Gastroesophageal sphincter (tissue), 4 donors: Measurements from ENCODE around the gene PDE10A. TPM values are rescaled to one million over a fixed set of nuclear protein-coding genes. Genes with fewer than 3 reads are reported as not detected.

Source experiments
- ATAC-seq: fragments of 150-250 bp; one replicate; pipeline ENCODE4 v1.9.1; 2016; ENCODE audit warnings: mild to moderate bottlenecking, moderate library complexity
- H3K27ac ChIP-seq, 4 donors: fragments of 200-600 bp; sonication (generic) in 3 of 4; 1 replicate in 3 of 4; 2 replicates in 1 of 4; pipeline ENCODE4 v1.5.1; 2016 to 2019
- H3K27me3 ChIP-seq: fragments of 200-600 bp; sonication (generic); one replicate; pipeline ENCODE4 v1.5.1; 2019
- H3K36me3 ChIP-seq, 2 donors: fragments of 200-600 bp; sonication (generic); one replicate each; pipeline ENCODE4 v1.5.1; 2019; ENCODE audit warnings: control low read depth in 1 of 2
- H3K4me1 ChIP-seq, 3 donors: fragments of 200-600 bp; sonication (generic); 1 replicate in 2 of 3; 2 replicates in 1 of 3; pipeline ENCODE4 v1.5.1; 2016 to 2019; ENCODE audit warnings: control low read depth in 2 of 3
- H3K4me3 ChIP-seq, 2 donors: fragments of 200-600 bp; sonication (generic); one replicate each; pipeline ENCODE4 v1.5.1; 2019; ENCODE audit warnings: mild to moderate bottlenecking in 1 of 2, moderate library complexity in 1 of 2
- H3K9me3 ChIP-seq, 3 donors: fragments of 200-600 bp; sonication (generic); one replicate each; pipeline ENCODE4 v1.5.1; 2017 to 2019; ENCODE audit warnings: control low read depth in 2 of 3
- CTCF ChIP-seq, 4 experiments: fragments of 200-600 bp in 2 of 4; fragments of 450-650 bp in 2 of 4; sonication (generic) in 1 of 4; IDR thresholded peaks; one replicate each; pipeline ENCODE4 v1.5.1; 2017 to 2019; ENCODE audit warnings: antibody characterized with exemption in 4 of 4, mild to moderate bottlenecking in 2 of 4, moderate library complexity in 2 of 4
- EP300 ChIP-seq: sonication (generic); formaldehyde crosslinking; IDR thresholded peaks from one replicate; pipeline ENCODE4 v1.6.1; 2017; ENCODE audit warnings: antibody characterized with exemption, mild to moderate bottlenecking
- POLR2A ChIP-seq, 2 donors: fragments of 450-650 bp; IDR thresholded peaks; one replicate each; pipeline ENCODE4 v1.6.1; 2017; ENCODE audit warnings: antibody characterized with exemption in 2 of 2, mild to moderate bottlenecking in 2 of 2, moderate library complexity in 1 of 2
- POLR2AphosphoS5 ChIP-seq: sonication (generic); formaldehyde crosslinking; IDR thresholded peaks from one replicate; pipeline ENCODE4 v1.6.1; 2017; ENCODE audit warnings: antibody characterized with exemption
- WGBS, 2 donors: methylation state at CpG; one replicate each; pipeline ENCODE4 v1.1.5; 2018; ENCODE audit warnings: low coverage in 1 of 2; 5-methylcytosine and 5-hydroxymethylcytosine counted together
- total RNA-seq, 4 donors: library from RNA; depleted of rRNA; stranded (reverse); fragments of >200 nt; gene quantifications; one replicate each; pipeline ENCODE4 v1.1.0, GENCODE V29; 2016

The PDE10A gene
- total RNA-seq, 4 donors from 2014 or later, result 2.5 to 12.1 (median 4.0) TPM

- WGBS, 2 donors, result 94% methylated on average over 6 of the region's 8 CpGs; no CpG with 5 or more reads in 1 of the 2 donors
- Histone ChIP-seq H3K27me3 (peaks cover 44% of the 10 kb centered on the region), H3K4me1 (peaks cover 0 to 24% (median 14%) of the 10 kb centered on the region in 3 donors), H3K36me3 (no peaks in the 10 kb centered on the region), H3K4me3 (no peak overlapping the region), H3K9me3 (no peaks in the 10 kb centered on the region), H3K27ac (no peak overlapping the region)
- TF ChIP-seq EP300 (no peak), CTCF (IDR thresholded peaks at IDR 0.05) (no peak), POLR2AphosphoS5 (no peak), POLR2A (IDR thresholded peaks at IDR 0.05) (no peak)
- no peak for ATAC-seq
These were observed 6.3 kb downstream of the PDE10A start for GRCh38 chr6:165656581-165657324.

GRCh38 chr6:165655191-165655590 lies 7.8 kb downstream of the PDE10A start:
- Histone ChIP-seq H3K4me1 (peaks cover 0 to 8% (median 0%) of the 10 kb centered on the region in 3 donors), H3K27me3 (peaks cover 29% of the 10 kb centered on the region), H3K36me3 (no peaks in the 10 kb centered on the region), H3K4me3 (no peak overlapping the region), H3K9me3 (no peaks in the 10 kb centered on the region), H3K27ac (no peak overlapping the region)
- no peak for ATAC-seq
- TF ChIP-seq POLR2AphosphoS5 (no peak), EP300 (no peak), POLR2A (IDR thresholded peaks at IDR 0.05) (no peak), CTCF (IDR thresholded peaks at IDR 0.05) (no peak)
- WGBS, 2 donors, result 94% methylated on average over 11 of the region's 11 CpGs

- Histone ChIP-seq H3K9me3 (no peaks in the 10 kb centered on the region), H3K36me3 (no peaks in the 10 kb centered on the region), H3K4me1 (no peaks in the 10 kb centered on the region), H3K27me3 (peaks cover 18% of the 10 kb centered on the region), H3K4me3 (no peak overlapping the region), H3K27ac (no peak overlapping the region)
- 88 to 92% methylated on average over 5 to 7 of the region's 9 CpGs for WGBS, 2 donors
- TF ChIP-seq POLR2A (IDR thresholded peaks at IDR 0.05) (no peak), EP300 (no peak), CTCF (IDR thresholded peaks at IDR 0.05) (no peak), POLR2AphosphoS5 (no peak)
- no peak for ATAC-seq
These were observed 8.9 kb downstream of the PDE10A start for GRCh38 chr6:165654144-165654543.

- Histone ChIP-seq H3K27me3 (peaks cover 13% of the 10 kb centered on the region), H3K4me1 (no peaks in the 10 kb centered on the region), H3K36me3 (no peaks in the 10 kb centered on the region), H3K27ac (no peak overlapping the region), H3K4me3 (no peak overlapping the region), H3K9me3 (no peaks in the 10 kb centered on the region)
- no peak for TF ChIP-seq EP300
- no peak for TF ChIP-seq POLR2A (IDR thresholded peaks at IDR 0.05)
- TF ChIP-seq POLR2AphosphoS5, result no peak
- no peak for TF ChIP-seq CTCF (IDR thresholded peaks at IDR 0.05)
- ATAC-seq, result no peak
- 84 to 86% methylated on average over 9 to 11 of the region's 11 CpGs for WGBS, 2 donors
These were observed 9.4 kb downstream of the PDE10A start for GRCh38 chr6:165653607-165654006.

GRCh38 chr6:165653196-165653595 lies 9.8 kb downstream of the PDE10A start:
- no peak for ATAC-seq
- H3K4me3 ChIP-seq, result no peak overlapping the region
- 74 to 89% methylated on average over 5 to 7 of the region's 9 CpGs for WGBS, 2 donors
- no peaks in the 10 kb centered on the region for H3K9me3 ChIP-seq
- TF ChIP-seq EP300, result no peak
- TF ChIP-seq POLR2AphosphoS5, result no peak
- TF ChIP-seq CTCF (IDR thresholded peaks at IDR 0.05), result no peak
- TF ChIP-seq POLR2A (IDR thresholded peaks at IDR 0.05), result no peak
- no peaks in the 10 kb centered on the region for H3K36me3 ChIP-seq
- no peak overlapping the region for H3K27ac ChIP-seq
- peaks cover 9% of the 10 kb centered on the region for H3K27me3 ChIP-seq
- H3K4me1 ChIP-seq, result no peaks in the 10 kb centered on the region
